Vagina (tissue), 2 donors: ENCODE data around the gene ZNF316. TPM values are rescaled to one million over a fixed set of nuclear protein-coding genes. Genes with fewer than 3 reads are reported as not detected.

Experiments used
- DNase-seq, 2 donors: peaks; one replicate each; pipeline ENCODE4 v3.0.0-alpha.2; 2017; ENCODE audit errors: extremely low spot score in 2 of 2
- H3K27ac ChIP-seq: fragments of 200-600 bp; sonication (generic); one replicate; pipeline ENCODE4 v1.5.1; 2019
- H3K27me3 ChIP-seq: fragments of 200-600 bp; sonication (generic); one replicate; pipeline ENCODE4 v1.5.1; 2019
- H3K36me3 ChIP-seq, 2 donors: fragments of 200-600 bp; sonication (generic); one replicate each; pipeline ENCODE4 v1.5.1; 2017 to 2019
- H3K4me1 ChIP-seq: fragments of 200-600 bp; sonication (generic); one replicate; pipeline ENCODE4 v1.5.1; 2019
- H3K4me3 ChIP-seq, 2 donors: fragments of 200-600 bp; sonication (generic); 1 replicate in 1 of 2; 2 replicates in 1 of 2; pipeline ENCODE4 v1.5.1; 2016 to 2019
- H3K9me3 ChIP-seq: fragments of 200-600 bp; sonication (generic); one replicate; pipeline ENCODE4 v1.5.1; 2019
- CTCF ChIP-seq, 3 experiments: fragments of 450-650 bp in 2 of 3; fragments of 200-600 bp in 1 of 3; sonication (generic) in 1 of 3; IDR thresholded peaks; one replicate each; pipeline ENCODE4 v1.5.1; 2017 to 2019; ENCODE audit warnings: antibody characterized with exemption in 3 of 3, mild to moderate bottlenecking in 2 of 3, moderate library complexity in 2 of 3
- POLR2A ChIP-seq, 2 donors: fragments of 450-650 bp; IDR thresholded peaks; one replicate each; pipeline ENCODE4 v1.6.1; 2017; ENCODE audit warnings: antibody characterized with exemption in 2 of 2, mild to moderate bottlenecking in 2 of 2, moderate library complexity in 2 of 2
- POLR2AphosphoS5 ChIP-seq, 2 donors: sonication (generic); formaldehyde crosslinking; IDR thresholded peaks; one replicate each; pipeline ENCODE4 v1.9.0; 2017; ENCODE audit warnings: antibody characterized with exemption in 2 of 2, mild to moderate bottlenecking in 2 of 2, low read depth in 1 of 2; ENCODE audit not compliant: insufficient read depth in 1 of 2
- intact Hi-C: fragments of 100-400 bp; cut with DNase I; formaldehyde crosslinking; loops from one replicate; pipeline ENCODE4 v1.15.1; 2023
- total RNA-seq: library from RNA; depleted of rRNA; stranded (reverse); fragments of >200 nt; gene quantifications from one replicate; pipeline ENCODE4 v1.2.3, GENCODE V29; 2016

Gene ZNF316
- total RNA-seq, 1 donor from 2014 or later: 25.5 TPM

DNA sequence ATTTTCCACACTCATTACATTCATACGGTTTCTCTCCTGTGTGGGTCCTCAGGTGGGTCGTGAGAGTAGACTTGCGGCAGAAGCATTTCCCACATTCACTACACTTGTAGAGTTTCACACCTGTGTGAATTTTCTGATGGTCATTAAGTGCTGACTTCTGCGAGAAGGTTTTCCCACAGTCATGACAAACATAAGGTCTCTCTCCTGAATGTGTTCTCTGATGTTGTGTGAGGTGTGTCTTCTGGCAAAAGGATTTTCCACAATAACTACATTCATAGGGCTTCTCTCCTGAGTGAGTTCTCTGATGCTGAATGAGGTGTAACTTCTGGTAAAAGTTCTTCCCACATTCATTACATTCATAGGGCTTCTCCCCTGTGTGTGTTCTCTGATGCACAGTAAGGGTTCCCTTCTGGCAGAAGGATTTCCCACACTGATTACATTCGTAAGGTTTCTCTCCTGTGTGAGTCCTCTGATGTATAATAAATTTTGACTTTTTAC is 54.5 kb downstream of the ZNF316 start:
- no peak overlapping the region for H3K27ac ChIP-seq
- intact Hi-C loops: no loop called here
- peak overlapping the region in 1 of 2 donors; percentile 15 for H3K4me3 ChIP-seq
- H3K27me3 ChIP-seq: no peaks in the 10 kb centered on the region
- H3K9me3 ChIP-seq: peaks cover 86% of the 10 kb centered on the region
- DNase-seq: no peak
- peaks cover 25 to 100% of the 10 kb centered on the region in 2 donors for H3K36me3 ChIP-seq
- H3K4me1 ChIP-seq: no peaks in the 10 kb centered on the region
- no peak for TF ChIP-seq CTCF (IDR thresholded peaks at IDR 0.05)
- no peak for TF ChIP-seq POLR2AphosphoS5 (IDR thresholded peaks at IDR 0.05; ENCODE audit: insufficient read depth in 1 of 2, low read depth in 1 of 2)
- no peak for TF ChIP-seq POLR2A (IDR thresholded peaks at IDR 0.05)

- no peak for DNase-seq
- no peak overlapping the region for H3K27ac ChIP-seq
- H3K4me1 ChIP-seq: peaks cover 25% of the 10 kb centered on the region
- H3K27me3 ChIP-seq: no peaks in the 10 kb centered on the region
- peaks cover 7 to 86% of the 10 kb centered on the region in 2 donors for H3K36me3 ChIP-seq
- H3K4me3 ChIP-seq: no peak overlapping the region
- TF ChIP-seq POLR2A (IDR thresholded peaks at IDR 0.05): no peak
- TF ChIP-seq CTCF (IDR thresholded peaks at IDR 0.05): no peak
- TF ChIP-seq POLR2AphosphoS5 (IDR thresholded peaks at IDR 0.05; ENCODE audit: insufficient read depth in 1 of 2, low read depth in 1 of 2): no peak
- intact Hi-C loops: no loop called here
- peaks cover 11% of the 10 kb centered on the region for H3K9me3 ChIP-seq
These were observed 63.7 kb downstream of the ZNF316 start for GRCh38 chr7:6700793-6701192.

DNA sequence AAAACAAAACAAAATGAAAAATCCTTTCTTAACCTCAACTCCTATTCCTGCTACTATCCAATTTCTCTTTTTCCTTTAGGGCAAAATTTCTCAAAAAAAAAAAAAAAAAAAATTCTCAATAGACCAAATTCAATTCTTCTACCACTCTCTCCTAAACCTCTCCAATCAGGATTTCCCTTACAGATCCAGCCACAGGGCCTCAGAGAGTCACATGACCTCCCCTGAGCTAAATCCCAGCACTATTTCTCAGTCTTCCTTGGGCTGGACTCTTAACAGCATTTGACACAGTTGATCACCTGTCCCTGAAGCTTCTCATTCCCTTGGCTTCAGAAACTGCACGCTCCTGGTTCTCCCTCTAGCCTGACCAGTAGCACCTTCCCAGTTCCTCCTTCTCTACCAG is 64.7 kb downstream of the ZNF316 start:
- no peaks in the 10 kb centered on the region for H3K27me3 ChIP-seq
- H3K36me3 ChIP-seq: peaks cover 7 to 76% of the 10 kb centered on the region in 2 donors
- no peak overlapping the region for H3K27ac ChIP-seq
- no peak for DNase-seq
- peaks cover 29% of the 10 kb centered on the region for H3K4me1 ChIP-seq
- no peak for TF ChIP-seq POLR2A (IDR thresholded peaks at IDR 0.05)
- TF ChIP-seq CTCF (IDR thresholded peaks at IDR 0.05): no peak
- TF ChIP-seq POLR2AphosphoS5 (IDR thresholded peaks at IDR 0.05; ENCODE audit: insufficient read depth in 1 of 2, low read depth in 1 of 2): no peak
- H3K4me3 ChIP-seq: no peak overlapping the region
- peaks cover 9% of the 10 kb centered on the region for H3K9me3 ChIP-seq
- intact Hi-C loops: no loop called here

Other genes starting within 250 kb of the ZNF316 start
- 22.1 TPM for gene DAGLB, start 189.4 kb upstream of the ZNF316 start, total RNA-seq
- 68.8 TPM for gene KDELR2, start 153.2 kb upstream of the ZNF316 start, total RNA-seq
- gene GRID2IP, start 85.9 kb upstream of the ZNF316 start, total RNA-seq: not detected
- 36.3 TPM for gene ZDHHC4, start 59.9 kb upstream of the ZNF316 start, total RNA-seq
- gene INTS15, start 47.3 kb upstream of the ZNF316 start, total RNA-seq: 34.4 TPM
- 14.0 TPM for gene ZNF853, start 21.7 kb upstream of the ZNF316 start, total RNA-seq
- gene ZNF12, start 69.6 kb downstream of the ZNF316 start, total RNA-seq: 49.8 TPM
- 5.2 TPM for gene RSPH10B2, start 116.8 kb downstream of the ZNF316 start, total RNA-seq
- 20.1 TPM for gene CCZ1B, start 189.0 kb downstream of the ZNF316 start, total RNA-seq